ENCODE measurements around the gene DENND4C. TPM values are rescaled to one million over a fixed set of nuclear protein-coding genes. Genes with fewer than 3 reads are reported as not detected.
A peak's percentile ranks its signal among the peaks of the same experiment; 100 is the strongest.

DENND4C gene
- total RNA-seq, 1 experiment from 2014 or later: 26.6 TPM

DNA sequence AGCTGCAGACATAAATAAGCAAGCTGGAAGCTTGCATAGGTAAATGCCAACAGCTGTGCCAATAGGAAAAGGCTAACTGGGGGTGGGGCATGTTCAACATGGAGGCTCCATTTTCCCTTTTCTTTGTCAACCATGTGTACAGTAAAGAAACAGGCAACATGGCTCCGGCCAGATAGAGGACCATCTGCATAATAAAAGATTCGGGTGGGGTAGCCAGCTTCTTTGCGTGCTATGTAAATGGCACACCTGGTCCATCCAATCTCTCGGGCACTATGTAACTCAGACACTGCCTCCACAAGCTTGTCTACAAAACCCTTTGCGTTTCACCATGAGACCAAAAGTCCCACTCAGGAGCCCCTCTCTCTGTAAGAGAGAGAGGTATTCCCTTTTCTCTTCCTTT lies 41.7 kb upstream of the DENND4C start:
- H3K9me3 Mint-ChIP-seq: no peaks in the 10 kb centered on the region
- H3K9me3 ChIP-seq (ENCODE audit: control insufficient read depth, low read depth, low read length): no peaks in the 10 kb centered on the region
- H4K8ac ChIP-seq (replicated peaks; ENCODE audit: insufficient read length, low read depth, low read length): no peak overlapping the region
- H2AK5ac ChIP-seq (ENCODE audit: insufficient read length, low read length): no peak overlapping the region
- no peak overlapping the region for H2BK120ac ChIP-seq (ENCODE audit: low read depth, low read length, poor library complexity, severe bottlenecking)
- H2BK12ac ChIP-seq (ENCODE audit: insufficient read length, low read depth, low read length): no peak overlapping the region
- H3K79me1 ChIP-seq (ENCODE audit: insufficient read depth, low read depth, low read length, poor library complexity, severe bottlenecking): no peaks in the 10 kb centered on the region
- H4K5ac ChIP-seq (ENCODE audit: insufficient read length, low read depth, low read length): no peak overlapping the region
- H3K23ac ChIP-seq (ENCODE audit: insufficient read length, low read depth, low read length): no peak overlapping the region
- H3K18ac ChIP-seq (ENCODE audit: insufficient read length, low read depth, low read length): no peak overlapping the region
- H3K9ac ChIP-seq (ENCODE audit: extremely low read depth, insufficient read length, low read length): no peak overlapping the region
- H3K4me1 Mint-ChIP-seq: peaks cover 20 to 24% of the 10 kb centered on the region in 2 experiments
- peak overlapping the region in 2 of 3 experiments; percentile 59 to 64; a peak in 3 of 7 replicates for H3K27ac Mint-ChIP-seq
- WGBS (ENCODE audit: extremely low coverage, insufficient read length, low lambda C conversion rate): no CpG with 5 or more reads among the region's 5 CpGs
- no peaks in the 10 kb centered on the region for H3K23me2 ChIP-seq (ENCODE audit: insufficient read length, low read depth, low read length, poor library complexity, severe bottlenecking)
- H4K91ac ChIP-seq (ENCODE audit: insufficient read length, low read depth, low read length): no peak overlapping the region
- H2BK15ac ChIP-seq (ENCODE audit: low read depth, low read length): no peak overlapping the region
- no peak overlapping the region for H3K27ac ChIP-seq (ENCODE audit: insufficient read length, low read depth, low read length)
- no peaks in the 10 kb centered on the region for H3K27me3 Mint-ChIP-seq (ENCODE audit: low read depth)
- H3K4me1 ChIP-seq (ENCODE audit: insufficient read depth, low read length): no peaks in the 10 kb centered on the region; the same call in 1 of the 2 replicates
- no peak overlapping the region for H3K14ac ChIP-seq (ENCODE audit: insufficient read depth, low read length)
- no peak overlapping the region for H2BK20ac ChIP-seq (ENCODE audit: low read depth, low read length, poor library complexity, severe bottlenecking)
- H3K27me3 ChIP-seq (ENCODE audit: insufficient read depth, low read length): no peaks in the 10 kb centered on the region
- no peak for TF ChIP-seq CTCF (conservative IDR thresholded peaks at IDR 0.05)
- no peaks in the 10 kb centered on the region for H3K36me3 Mint-ChIP-seq (ENCODE audit: insufficient read depth in 1 of 3, low read depth in 3 of 3)
- H3K56ac ChIP-seq (ENCODE audit: insufficient read length, low read depth, low read length): no peak overlapping the region
- H2BK5ac ChIP-seq (ENCODE audit: insufficient read length, low read length): no peak overlapping the region
- no peak overlapping the region for H3K4ac ChIP-seq (ENCODE audit: low read depth, low read length)
- DNase-seq: no peak
- no peak overlapping the region for H3K4me3 Mint-ChIP-seq
- H4K20me1 ChIP-seq (ENCODE audit: control insufficient read depth, insufficient read depth, insufficient read length): no peaks in the 10 kb centered on the region
- H3K79me2 ChIP-seq (ENCODE audit: insufficient read depth, low read length): no peaks in the 10 kb centered on the region
- H3K4me2 ChIP-seq (ENCODE audit: insufficient read depth, insufficient read length, low read length): no peak overlapping the region
- H2AFZ ChIP-seq (ENCODE audit: low read length): no peak overlapping the region
- H3T11ph ChIP-seq (ENCODE audit: low read length): no peak overlapping the region

All from H9 (cell line).